ENCODE results near the gene SFMBT2. TPM values are rescaled to one million over a fixed set of nuclear protein-coding genes. Genes with fewer than 3 reads are reported as not detected.

Gene SFMBT2
- total and polyA plus RNA-seq, 2 of the 13 experiments (the other 11 are each of a cell fraction or from before 2014, with no cell fraction given) = 0.01 to 0.02 TPM

- Histone ChIP-seq H3K4me3 (replicated peaks in 1 of 3; ENCODE audit: insufficient read depth in 1 of 3, low read depth in 2 of 3, low read length in 3 of 3) (no peak overlapping the region), H3K4me1 (ENCODE audit: insufficient read depth, low read length) (peaks cover 9% of the 10 kb centered on the region; the same call in 1 of the 2 replicates), H3K36me3 (replicated peaks in 1 of 2; ENCODE audit: control insufficient read depth in 1 of 2, insufficient read depth in 2 of 2, low read length in 2 of 2) (no peaks in the 10 kb centered on the region), H3K9me3 (ENCODE audit: low read length) (no peaks in the 10 kb centered on the region), H3K27ac (ENCODE audit: extremely low read length, insufficient read depth, low read length) (no peak overlapping the region), H3K4me2 (ENCODE audit: low read depth, low read length) (no peak overlapping the region), H3K9ac (ENCODE audit: insufficient read depth, low read depth, low read length) (no peak overlapping the region), H3K27me3 (ENCODE audit: control insufficient read depth in 1 of 2, insufficient read depth in 2 of 2, low read length in 2 of 2) (no peaks in the 10 kb centered on the region), H2AFZ (ENCODE audit: low read length) (no peak overlapping the region), H3K79me2 (ENCODE audit: insufficient read depth, low read length) (no peaks in the 10 kb centered on the region), H4K20me1 (ENCODE audit: insufficient read depth, low read length) (no peaks in the 10 kb centered on the region)
- BruUV-seq (replicated peaks) = no TSS peak
- ChIA-PET CTCF (ENCODE audit: low intra/inter-chr PET ratio, low total read pairs) (no interaction called here), POLR2A (no interaction called here)
- FAIRE-seq = no peak
- in situ Hi-C loops (cut with HindIII; ENCODE audit: extremely low pct_ligation_motif_present, low pct_unique_long_range_greater_than_20kb) (no loop called here), intact Hi-C loops (cut with micrococcal nuclease; ENCODE audit: unreplicated experiment) (no loop called here)
- WGBS (ENCODE audit: low lambda C conversion rate) = 14% methylated on average over 5 of the region's 5 CpGs
- DNase-seq (ENCODE audit: low spot score) = no peak
- no peak for ATAC-seq
- TF ChIP-seq HINFP (CRISPR knock-in tag; IDR thresholded peaks at IDR 0.05; ENCODE audit: low read depth) (no peak), CSRNP1 (CRISPR knock-in tag; IDR thresholded peaks at IDR 0.05) (no peak)
Observed at GRCh38 chr10:7136016-7136415, 274.8 kb downstream of the SFMBT2 start.

GRCh38 chr10:7135188-7135587 is 275.6 kb downstream of the SFMBT2 start:
- Histone ChIP-seq H4K20me1 (ENCODE audit: insufficient read depth, low read length) (no peaks in the 10 kb centered on the region), H3K9me3 (ENCODE audit: low read length) (no peaks in the 10 kb centered on the region), H3K4me3 (replicated peaks in 1 of 3; ENCODE audit: insufficient read depth in 1 of 3, low read depth in 2 of 3, low read length in 3 of 3) (no peak overlapping the region), H3K27ac (ENCODE audit: extremely low read length, insufficient read depth, low read length) (no peak overlapping the region), H2AFZ (ENCODE audit: low read length) (no peak overlapping the region), H3K4me2 (ENCODE audit: low read depth, low read length) (no peak overlapping the region), H3K79me2 (ENCODE audit: insufficient read depth, low read length) (no peaks in the 10 kb centered on the region), H3K4me1 (ENCODE audit: insufficient read depth, low read length) (peaks cover 9% of the 10 kb centered on the region; the same call in 1 of the 2 replicates), H3K27me3 (ENCODE audit: control insufficient read depth in 1 of 2, insufficient read depth in 2 of 2, low read length in 2 of 2) (no peaks in the 10 kb centered on the region), H3K9ac (ENCODE audit: insufficient read depth, low read depth, low read length) (no peak overlapping the region), H3K36me3 (replicated peaks in 1 of 2; ENCODE audit: control insufficient read depth in 1 of 2, insufficient read depth in 2 of 2, low read length in 2 of 2) (no peaks in the 10 kb centered on the region)
- intact Hi-C loops (cut with micrococcal nuclease; ENCODE audit: unreplicated experiment) (no loop called here), in situ Hi-C loops (cut with HindIII; ENCODE audit: extremely low pct_ligation_motif_present, low pct_unique_long_range_greater_than_20kb) (no loop called here)
- BruUV-seq (replicated peaks) = no TSS peak
- ChIA-PET POLR2A (no interaction called here), CTCF (ENCODE audit: low intra/inter-chr PET ratio, low total read pairs) (no interaction called here)
- ATAC-seq (no peak), DNase-seq (ENCODE audit: low spot score) (no peak), FAIRE-seq (no peak)
- TF ChIP-seq LBX2 (CRISPR knock-in tag; IDR thresholded peaks at IDR 0.05; ENCODE audit: borderline replicate concordance) = no peak
- TF ChIP-seq ZNF503 (CRISPR knock-in tag; IDR thresholded peaks at IDR 0.05) = no peak
- TF ChIP-seq REXO4 (CRISPR knock-in tag; IDR thresholded peaks at IDR 0.05; ENCODE audit: borderline replicate concordance) = no peak
- TF ChIP-seq ZNF605 (CRISPR knock-in tag; IDR thresholded peaks at IDR 0.05) = no peak
- TF ChIP-seq ETV6 (CRISPR knock-in tag; conservative IDR thresholded peaks at IDR 0.05) = no peak
- no peak for TF ChIP-seq ARID3A (IDR thresholded peaks at IDR 0.05; ENCODE audit: low read depth, low read length)
- no peak for TF ChIP-seq SMAD9 (CRISPR knock-in tag; IDR thresholded peaks at IDR 0.05)
- TF ChIP-seq ZFP36L1 (CRISPR knock-in tag; IDR thresholded peaks at IDR 0.05) = no peak

All from HepG2 (cell line).